CD14-positive monocyte (primary cell): ENCODE data around the gene FMO5. TPM values are rescaled to one million over a fixed set of nuclear protein-coding genes. Genes with fewer than 3 reads are reported as not detected.

ENCODE experiments used
- DNase-seq, 3 donors: peaks; one replicate each; pipeline ENCODE4 v3.0.0-alpha.2; 2011 to 2022
- H2AFZ ChIP-seq: 2 replicates; pipeline ENCODE4 v1.6.0; 2012; ENCODE audit warnings: mild to moderate bottlenecking, low read depth, low read length, inconsistent platforms; ENCODE audit not compliant: insufficient read depth, poor library complexity, severe bottlenecking
- H3K27ac ChIP-seq, 2 donors: 1 replicate in 1 of 2; 2 replicates in 1 of 2; pipeline ENCODE4 v1.5.1; 2012 to 2013; ENCODE audit warnings: low read length in 2 of 2, control low read depth in 1 of 2, inconsistent platforms in 1 of 2, low read depth in 1 of 2, mild to moderate bottlenecking in 1 of 2
- H3K27me3 ChIP-seq, 2 donors: one replicate each; pipeline versions ENCODE4 v1.6.0 to v1.6.1; 2011 to 2013; ENCODE audit warnings: low read length in 2 of 2; ENCODE audit not compliant: control insufficient read depth in 2 of 2, insufficient read depth in 2 of 2
- H3K36me3 ChIP-seq, 2 donors: replicated peaks in 1 of 2; 1 replicate in 1 of 2; 2 replicates in 1 of 2; pipeline versions ENCODE4 v1.5.1 to v1.6.1; 2012 to 2013; ENCODE audit warnings: low read length in 2 of 2, control low read depth in 1 of 2, inconsistent platforms in 1 of 2, mild to moderate bottlenecking in 1 of 2; ENCODE audit not compliant: insufficient read depth in 2 of 2, control insufficient read depth in 1 of 2
- H3K4me1 ChIP-seq, 2 donors: 1 replicate in 1 of 2; 2 replicates in 1 of 2; pipeline versions ENCODE4 v1.5.1 to v1.6.1; 2012 to 2013; ENCODE audit warnings: low read length in 2 of 2, control low read depth in 1 of 2, inconsistent platforms in 1 of 2, mild to moderate bottlenecking in 1 of 2, moderate library complexity in 1 of 2; ENCODE audit not compliant: insufficient read depth in 2 of 2, control insufficient read depth in 1 of 2
- H3K4me2 ChIP-seq: replicated peaks from 2 replicates; pipeline ENCODE3; 2012; ENCODE audit warnings: low read length, moderate library complexity, mild to moderate bottlenecking; ENCODE audit not compliant: poor library complexity, severe bottlenecking; ENCODE audit errors: extremely low read depth
- H3K4me3 ChIP-seq, 3 experiments: fragments of 200-600 bp in 1 of 3; sonication (generic) in 1 of 3; replicated peaks in 1 of 3; 1 replicate in 2 of 3; 2 replicates in 1 of 3; pipeline ENCODE4 v1.5.1; 2011 to 2013; ENCODE audit warnings: low read length in 3 of 3, mild to moderate bottlenecking in 3 of 3, control low read depth in 2 of 3, low read depth in 2 of 3, inconsistent platforms in 1 of 3, moderate library complexity in 1 of 3
- H3K79me2 ChIP-seq: 2 replicates; pipeline ENCODE4 v1.6.0; 2012; ENCODE audit warnings: mild to moderate bottlenecking, control low read depth, inconsistent platforms, low read length, moderate library complexity; ENCODE audit not compliant: insufficient read depth
- H3K9ac ChIP-seq: 2 replicates; pipeline ENCODE4 v1.6.0; 2017; ENCODE audit warnings: low read length, mild to moderate bottlenecking; ENCODE audit not compliant: insufficient read depth, poor library complexity, severe bottlenecking
- H3K9me3 ChIP-seq, 2 donors: replicated peaks in 1 of 2; 1 replicate in 1 of 2; 2 replicates in 1 of 2; pipeline versions ENCODE4 v1.5.1 to v1.6.1; 2012 to 2013; ENCODE audit warnings: low read length in 2 of 2, control low read depth in 1 of 2; ENCODE audit not compliant: control insufficient read depth in 1 of 2, insufficient read depth in 1 of 2
- H4K20me1 ChIP-seq: 2 replicates; pipeline ENCODE4 v1.6.0; 2012; ENCODE audit warnings: mild to moderate bottlenecking, low read length, control low read depth, moderate library complexity; ENCODE audit not compliant: insufficient read depth
- H3K27ac Mint-ChIP-seq, 7 donors: one replicate each; pipeline ENCODE4 v1.8.0; 2020; ENCODE audit warnings: mild to moderate bottlenecking in 7 of 7, mixed read lengths in 7 of 7, moderate library complexity in 6 of 7, inconsistent platforms in 2 of 7
- H3K27me3 Mint-ChIP-seq, 3 donors: one replicate each; pipeline ENCODE4 v1.8.0; 2021 to 2022; ENCODE audit warnings: low read depth in 3 of 3, mild to moderate bottlenecking in 3 of 3, mixed read lengths in 3 of 3, moderate library complexity in 3 of 3, inconsistent platforms in 1 of 3
- H3K36me3 Mint-ChIP-seq, 2 donors: one replicate each; pipeline ENCODE4 v1.8.0; 2020; ENCODE audit warnings: mixed read lengths in 2 of 2, inconsistent platforms in 1 of 2, mild to moderate bottlenecking in 1 of 2
- H3K4me1 Mint-ChIP-seq: one replicate; pipeline ENCODE4 v1.8.0; 2020; ENCODE audit warnings: mild to moderate bottlenecking, mixed read lengths
- H3K4me3 Mint-ChIP-seq, 2 donors: one replicate each; pipeline ENCODE4 v1.8.0; 2020; ENCODE audit warnings: mild to moderate bottlenecking in 2 of 2, mixed read lengths in 2 of 2, moderate library complexity in 1 of 2
- H3K9me3 Mint-ChIP-seq, 7 donors: one replicate each; pipeline ENCODE4 v1.8.0; 2020 to 2022; ENCODE audit warnings: mixed read lengths in 7 of 7, mild to moderate bottlenecking in 6 of 7, moderate library complexity in 6 of 7, inconsistent platforms in 2 of 7
- WGBS: methylation state at CpG from one replicate; pipeline ENCODE4 v1.1.5; 2013; ENCODE audit warnings: missing lambda C conversion rate; ENCODE audit not compliant: insufficient coverage; 5-methylcytosine and 5-hydroxymethylcytosine counted together
- intact Hi-C, 2 donors: fragments of 100-400 bp; cut with micrococcal nuclease; formaldehyde crosslinking; loops; one replicate each; pipeline versions ENCODE4 v1.15.0 to v1.15.1; 2023
- polyA plus RNA-seq, 3 donors: library from polyadenylated mRNA; depleted of rRNA in 1 of 3; unstranded in 2 of 3; stranded (reverse) in 1 of 3; fragments of 300-500 nt in 2 of 3; fragments of >200 nt in 1 of 3; fragmentation: Illumina TruSeq in 2 of 3; gene quantifications; 1 replicate in 2 of 3; 2 replicates in 1 of 3; pipeline ENCODE4 v1.2.3, GENCODE V29; 2012 to 2021
- TF ChIP-seq, protein P1 (sequence below): fragments of 200-600 bp; IDR thresholded peaks from one replicate; pipeline ENCODE4 v1.8.0; 2022; ENCODE audit warnings: antibody characterized with exemption, mild to moderate bottlenecking

Gene FMO5
- polyA plus RNA-seq, 3 donors, result 16.8 to 20.0 (median 18.0) TPM

GRCh38 chr1:147167365-147167764 is 57.8 kb downstream of the FMO5 start:
- no peak for DNase-seq
- no CpG with 5 or more reads among the region's 1 CpG for WGBS
- Histone ChIP-seq H3K79me2 (peaks cover 37% of the 10 kb centered on the region), H3K9me3 (no peaks in the 10 kb centered on the region), H3K4me1 (peaks cover 13 to 16% of the 10 kb centered on the region in 2 donors), H3K4me2 (no peak overlapping the region), H3K36me3 (peaks cover 33 to 53% of the 10 kb centered on the region in 2 donors), H2AFZ (no peak overlapping the region), H3K27me3 (no peaks in the 10 kb centered on the region), H3K9ac (no peak overlapping the region), H3K27ac (no peak overlapping the region), H3K4me3 (no peak overlapping the region), H4K20me1 (no peaks in the 10 kb centered on the region)
- intact Hi-C loops, result no loop called here
- no peaks in the 10 kb centered on the region for H3K9me3 Mint-ChIP-seq
- H3K4me3 Mint-ChIP-seq, result no peak overlapping the region
- H3K27me3 Mint-ChIP-seq, result peaks cover 0 to 2% (median 0%) of the 10 kb centered on the region in 3 donors
- H3K4me1 Mint-ChIP-seq, result peaks cover 18% of the 10 kb centered on the region
- no peak overlapping the region for H3K27ac Mint-ChIP-seq
- peaks cover 32 to 45% of the 10 kb centered on the region in 2 donors for H3K36me3 Mint-ChIP-seq
- TF ChIP-seq, protein P1, sequence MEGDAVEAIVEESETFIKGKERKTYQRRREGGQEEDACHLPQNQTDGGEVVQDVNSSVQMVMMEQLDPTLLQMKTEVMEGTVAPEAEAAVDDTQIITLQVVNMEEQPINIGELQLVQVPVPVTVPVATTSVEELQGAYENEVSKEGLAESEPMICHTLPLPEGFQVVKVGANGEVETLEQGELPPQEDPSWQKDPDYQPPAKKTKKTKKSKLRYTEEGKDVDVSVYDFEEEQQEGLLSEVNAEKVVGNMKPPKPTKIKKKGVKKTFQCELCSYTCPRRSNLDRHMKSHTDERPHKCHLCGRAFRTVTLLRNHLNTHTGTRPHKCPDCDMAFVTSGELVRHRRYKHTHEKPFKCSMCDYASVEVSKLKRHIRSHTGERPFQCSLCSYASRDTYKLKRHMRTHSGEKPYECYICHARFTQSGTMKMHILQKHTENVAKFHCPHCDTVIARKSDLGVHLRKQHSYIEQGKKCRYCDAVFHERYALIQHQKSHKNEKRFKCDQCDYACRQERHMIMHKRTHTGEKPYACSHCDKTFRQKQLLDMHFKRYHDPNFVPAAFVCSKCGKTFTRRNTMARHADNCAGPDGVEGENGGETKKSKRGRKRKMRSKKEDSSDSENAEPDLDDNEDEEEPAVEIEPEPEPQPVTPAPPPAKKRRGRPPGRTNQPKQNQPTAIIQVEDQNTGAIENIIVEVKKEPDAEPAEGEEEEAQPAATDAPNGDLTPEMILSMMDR, result no peak

DNA sequence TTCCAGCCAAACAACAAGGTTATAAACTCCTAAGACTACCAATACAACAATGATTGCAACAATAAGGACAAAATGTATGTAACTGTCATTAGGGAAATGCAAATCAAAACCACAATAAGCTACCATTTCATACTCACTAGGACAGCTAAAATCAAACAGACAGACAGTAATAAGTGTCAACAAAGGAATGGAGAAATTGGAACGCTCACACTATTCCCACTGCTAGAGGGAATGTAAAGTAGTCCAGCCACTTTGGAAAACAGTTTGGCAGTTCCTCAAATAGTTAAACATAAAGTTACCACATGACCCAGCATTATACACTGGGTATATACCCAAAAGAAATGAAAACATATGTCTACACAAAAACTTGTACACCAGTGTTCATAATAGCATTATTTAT is 62.1 kb downstream of the FMO5 start:
- no peaks in the 10 kb centered on the region for H4K20me1 ChIP-seq
- no CpG with 5 or more reads among the region's 1 CpG for WGBS
- H3K27ac ChIP-seq, result no peak overlapping the region
- peaks cover 68 to 85% of the 10 kb centered on the region in 2 donors for H3K36me3 Mint-ChIP-seq
- H3K4me1 ChIP-seq, result no peaks in the 10 kb centered on the region
- no peak overlapping the region for H3K4me2 ChIP-seq
- no peaks in the 10 kb centered on the region for H3K9me3 Mint-ChIP-seq
- peaks cover 9% of the 10 kb centered on the region for H3K79me2 ChIP-seq
- DNase-seq, result no peak
- H3K4me3 ChIP-seq, result no peak overlapping the region
- no peaks in the 10 kb centered on the region for H3K4me1 Mint-ChIP-seq
- H3K27me3 Mint-ChIP-seq, result peaks cover 0 to 2% (median 0%) of the 10 kb centered on the region in 3 donors
- H3K27ac Mint-ChIP-seq, result no peak overlapping the region
- no peak overlapping the region for H2AFZ ChIP-seq
- no peaks in the 10 kb centered on the region for H3K9me3 ChIP-seq
- TF ChIP-seq, protein P1, result no peak
- H3K9ac ChIP-seq, result no peak overlapping the region
- H3K4me3 Mint-ChIP-seq, result no peak overlapping the region
- intact Hi-C loops, result no loop called here
- no peaks in the 10 kb centered on the region for H3K27me3 ChIP-seq
- peaks cover 75 to 96% of the 10 kb centered on the region in 2 donors for H3K36me3 ChIP-seq
